Keratinocyte (primary cell): Measurements from ENCODE around the gene CMTM7.

Source experiments
- CTCF ChIP-seq, 3 experiments: IDR thresholded peaks in 1 of 3; conservative IDR thresholded peaks in 1 of 3; optimal IDR thresholded peaks in 1 of 3; 2 replicates in 2 of 3; 3 replicates in 1 of 3; pipeline versions ENCODE3 to v1.5.1; 2011; ENCODE audit warnings: low read length in 3 of 3, mild to moderate bottlenecking in 3 of 3, moderate library complexity in 2 of 3, control low read depth in 1 of 3, inconsistent platforms in 1 of 3; ENCODE audit not compliant: insufficient read depth in 2 of 3; ENCODE audit errors: extremely low read depth in 1 of 3
- EZH2 ChIP-seq: IDR thresholded peaks from one replicate; pipeline ENCODE4 v1.6.1; 2012; ENCODE audit warnings: inconsistent platforms, mild to moderate bottlenecking, low read length, moderate library complexity

GRCh38 chr3:32398531-32398930 lies 6.9 kb downstream of the CMTM7 start:
- TF ChIP-seq EZH2 (no peak), CTCF (optimal IDR thresholded peaks at IDR 0.05 in 1 of 3, IDR thresholded peaks at IDR 0.05 in 1 of 3, conservative IDR thresholded peaks at IDR 0.05 in 1 of 3; ENCODE audit: extremely low read depth in 1 of 3, insufficient read depth in 2 of 3, low read length in 3 of 3) (no peak)
